ENCODE results near the gene COPE.

COPE gene

GRCh38 chr19:18910801-18911436 is 8.3 kb downstream of the COPE start:
- CTCF ChIA-PET = no interaction called here

GRCh38 chr19:18910010-18910409 is 9.2 kb downstream of the COPE start:
- no peak for TF ChIP-seq CTCF (IDR thresholded peaks at IDR 0.05; ENCODE audit: control extremely low read depth, extremely low read depth, low read depth, missing control alignments)
- DNase-seq (ENCODE audit: extremely low spot score) = no peak
- ChIA-PET CTCF (no interaction called here), POLR2A (no interaction called here)

More at GRCh38 chr19:18910801-18911436, 8.3 kb downstream of the COPE start:
- POLR2A ChIA-PET = no interaction called here
- TF ChIP-seq CTCF (IDR thresholded peaks at IDR 0.05; ENCODE audit: control extremely low read depth, extremely low read depth, low read depth, missing control alignments) = no peak
- DNase-seq (ENCODE audit: extremely low spot score) = no peak

GRCh38 chr19:18908917-18909619 is 10.1 kb downstream of the COPE start:
- ChIA-PET CTCF (interaction anchor here (2.0 kb wide), 1 partner anchor 10 kb away, joined by 7 read pairs; the partner anchor contains the start of genes COPE and DDX49), POLR2A (no interaction called here)
- TF ChIP-seq CTCF (IDR thresholded peaks at IDR 0.05; ENCODE audit: control extremely low read depth, extremely low read depth, low read depth, missing control alignments) = no peak
- DNase-seq (ENCODE audit: extremely low spot score) = no peak

GRCh38 chr19:18906605-18907519 is 12.3 kb downstream of the COPE start:
- ChIA-PET POLR2A (interaction anchor here (1.5 kb wide), 1 partner anchor 12 kb away, joined by 4 read pairs; the partner anchor contains the start of genes COPE and DDX49), CTCF (no interaction called here)
- no peak for TF ChIP-seq CTCF (IDR thresholded peaks at IDR 0.05; ENCODE audit: control extremely low read depth, extremely low read depth, low read depth, missing control alignments)
- no peak for DNase-seq (ENCODE audit: extremely low spot score)

- CTCF ChIA-PET = interaction anchor here (1.3 kb wide), 1 partner anchor 25 kb away, joined by 4 read pairs; no protein-coding TSS in a partner anchor
- no peak for DNase-seq (ENCODE audit: extremely low spot score)
- POLR2A ChIA-PET = no interaction called here
- no peak for TF ChIP-seq CTCF (IDR thresholded peaks at IDR 0.05; ENCODE audit: control extremely low read depth, extremely low read depth, low read depth, missing control alignments)
Observed at GRCh38 chr19:18905513-18906236, 13.5 kb downstream of the COPE start.

GRCh38 chr19:18905058-18905456 is 14.1 kb downstream of the COPE start:
- no peak for TF ChIP-seq CTCF (IDR thresholded peaks at IDR 0.05; ENCODE audit: control extremely low read depth, extremely low read depth, low read depth, missing control alignments)
- no peak for DNase-seq (ENCODE audit: extremely low spot score)
- ChIA-PET POLR2A (no interaction called here), CTCF (interaction anchor here (1.3 kb wide), 1 partner anchor 25 kb away, joined by 4 read pairs; no protein-coding TSS in a partner anchor)

Data from GM10248 (cell line).